ENCODE results near the gene GNAO1. TPM values are rescaled to one million over a fixed set of nuclear protein-coding genes. Genes with fewer than 3 reads are reported as not detected.
"Not testable (repeated sequence)": the region's sequence is repeated elsewhere in the genome, so short reads cannot be mapped to it uniquely, and the experiment has no call there.

The GNAO1 gene
- polyA plus RNA-seq, 4 donors, result 0.81 to 8.2 (median 3.2) TPM

GRCh38 chr16:56382459-56382858 is 191.2 kb downstream of the GNAO1 start:
- Histone ChIP-seq H3K9me3 (ENCODE audit: control insufficient read depth in 2 of 2, insufficient read depth in 1 of 2, low read depth in 1 of 2, low read length in 1 of 2) (peaks cover 0 to 23% of the 10 kb centered on the region in 2 donors), H3K27me3 (ENCODE audit: control insufficient read depth in 3 of 3, insufficient read depth in 3 of 3, low read length in 3 of 3) (no peaks in the 10 kb centered on the region), H3K27ac (ENCODE audit: low read depth in 1 of 3, low read length in 2 of 3) (no peak overlapping the region), H3K4me1 (ENCODE audit: control insufficient read depth in 3 of 3, insufficient read depth in 2 of 3, low read depth in 1 of 3, low read length in 2 of 3) (no peaks in the 10 kb centered on the region), H3K4me3 (ENCODE audit: low read depth in 1 of 3, low read length in 3 of 3) (no peak overlapping the region), H3K36me3 (ENCODE audit: control insufficient read depth in 3 of 3, insufficient read depth in 2 of 3, low read depth in 1 of 3, low read length in 3 of 3) (peaks cover 17 to 45% (median 43%) of the 10 kb centered on the region in 3 donors)
- FAIRE-seq, result no peak
- no peak for DNase-seq
- WGBS, 3 donors, result 97 to 100% (median 99%) methylated on average over 4 of the region's 4 CpGs

GRCh38 chr16:56382901-56383355 is 191.6 kb downstream of the GNAO1 start:
- FAIRE-seq (no peak), DNase-seq (no peak)
- Histone ChIP-seq H3K4me3 (ENCODE audit: low read depth in 1 of 3, low read length in 3 of 3) (no peak overlapping the region), H3K27me3 (ENCODE audit: control insufficient read depth in 3 of 3, insufficient read depth in 3 of 3, low read length in 3 of 3) (no peaks in the 10 kb centered on the region), H3K36me3 (ENCODE audit: control insufficient read depth in 3 of 3, insufficient read depth in 2 of 3, low read depth in 1 of 3, low read length in 3 of 3) (peaks cover 17 to 47% (median 45%) of the 10 kb centered on the region in 3 donors), H3K27ac (ENCODE audit: low read depth in 1 of 3, low read length in 2 of 3) (no peak overlapping the region), H3K4me1 (ENCODE audit: control insufficient read depth in 3 of 3, insufficient read depth in 2 of 3, low read depth in 1 of 3, low read length in 2 of 3) (no peaks in the 10 kb centered on the region), H3K9me3 (ENCODE audit: control insufficient read depth in 2 of 2, insufficient read depth in 1 of 2, low read depth in 1 of 2, low read length in 1 of 2) (peaks cover 0 to 23% of the 10 kb centered on the region in 2 donors)
- 88 to 93% (median 88%) methylated on average over 5 of the region's 5 CpGs for WGBS, 3 donors

- DNase-seq, result no peak
- no peak for FAIRE-seq
- Histone ChIP-seq H3K36me3 (ENCODE audit: control insufficient read depth in 3 of 3, insufficient read depth in 2 of 3, low read depth in 1 of 3, low read length in 3 of 3) (peaks cover 19 to 53% (median 47%) of the 10 kb centered on the region in 3 donors), H3K27me3 (ENCODE audit: control insufficient read depth in 3 of 3, insufficient read depth in 3 of 3, low read length in 3 of 3) (no peaks in the 10 kb centered on the region), H3K4me1 (ENCODE audit: control insufficient read depth in 3 of 3, insufficient read depth in 2 of 3, low read depth in 1 of 3, low read length in 2 of 3) (no peaks in the 10 kb centered on the region), H3K9me3 (ENCODE audit: control insufficient read depth in 2 of 2, insufficient read depth in 1 of 2, low read depth in 1 of 2, low read length in 1 of 2) (peaks cover 0 to 20% of the 10 kb centered on the region in 2 donors), H3K4me3 (ENCODE audit: low read depth in 1 of 3, low read length in 3 of 3) (no peak overlapping the region), H3K27ac (ENCODE audit: low read depth in 1 of 3, low read length in 2 of 3) (no peak overlapping the region)
- 92 to 95% (median 93%) methylated on average over 4 of the region's 4 CpGs for WGBS, 3 donors
Observed at GRCh38 chr16:56384074-56384721, 192.9 kb downstream of the GNAO1 start.

- H3K27ac ChIP-seq (ENCODE audit: low read depth in 1 of 3, low read length in 2 of 3), result no peak overlapping the region
- H3K27me3 ChIP-seq (ENCODE audit: control insufficient read depth in 3 of 3, insufficient read depth in 3 of 3, low read length in 3 of 3), result no peaks in the 10 kb centered on the region
- peaks cover 14 to 50% (median 43%) of the 10 kb centered on the region in 3 donors for H3K36me3 ChIP-seq (ENCODE audit: control insufficient read depth in 3 of 3, insufficient read depth in 2 of 3, low read depth in 1 of 3, low read length in 3 of 3)
- FAIRE-seq (no peak), DNase-seq (no peak)
- H3K9me3 ChIP-seq (ENCODE audit: control insufficient read depth in 2 of 2, insufficient read depth in 1 of 2, low read depth in 1 of 2, low read length in 1 of 2), result peaks cover 0 to 2% of the 10 kb centered on the region in 2 donors
- H3K4me1 ChIP-seq (ENCODE audit: control insufficient read depth in 3 of 3, insufficient read depth in 2 of 3, low read depth in 1 of 3, low read length in 2 of 3), result no peaks in the 10 kb centered on the region
- H3K4me3 ChIP-seq (ENCODE audit: low read depth in 1 of 3, low read length in 3 of 3), result no peak overlapping the region
- WGBS, 3 donors, result 85 to 97% (median 94%) methylated on average over 3 of the region's 3 CpGs
Observed at GRCh38 chr16:56387396-56387795, 196.1 kb downstream of the GNAO1 start.

GRCh38 chr16:56388209-56388608 is 196.9 kb downstream of the GNAO1 start:
- H3K4me3 ChIP-seq (ENCODE audit: low read depth in 1 of 3, low read length in 3 of 3), result no peak overlapping the region
- no peaks in the 10 kb centered on the region for H3K27me3 ChIP-seq (ENCODE audit: control insufficient read depth in 3 of 3, insufficient read depth in 3 of 3, low read length in 3 of 3)
- no peak for FAIRE-seq
- H3K4me1 ChIP-seq (ENCODE audit: control insufficient read depth in 3 of 3, insufficient read depth in 2 of 3, low read depth in 1 of 3, low read length in 2 of 3), result no peaks in the 10 kb centered on the region
- peaks cover 0 to 2% of the 10 kb centered on the region in 2 donors for H3K9me3 ChIP-seq (ENCODE audit: control insufficient read depth in 2 of 2, insufficient read depth in 1 of 2, low read depth in 1 of 2, low read length in 1 of 2)
- H3K27ac ChIP-seq (ENCODE audit: low read depth in 1 of 3, low read length in 2 of 3), result no peak overlapping the region
- no peak for DNase-seq
- H3K36me3 ChIP-seq (ENCODE audit: control insufficient read depth in 3 of 3, insufficient read depth in 2 of 3, low read depth in 1 of 3, low read length in 3 of 3), result peaks cover 11 to 48% (median 40%) of the 10 kb centered on the region in 3 donors

- Histone ChIP-seq H3K9me3 (ENCODE audit: control insufficient read depth in 2 of 2, insufficient read depth in 1 of 2, low read depth in 1 of 2, low read length in 1 of 2) (peaks cover 0 to 2% of the 10 kb centered on the region in 2 donors), H3K4me3 (ENCODE audit: low read depth in 1 of 3, low read length in 3 of 3) (no peak overlapping the region), H3K4me1 (ENCODE audit: control insufficient read depth in 3 of 3, insufficient read depth in 2 of 3, low read depth in 1 of 3, low read length in 2 of 3) (no peaks in the 10 kb centered on the region), H3K27me3 (ENCODE audit: control insufficient read depth in 3 of 3, insufficient read depth in 3 of 3, low read length in 3 of 3) (no peaks in the 10 kb centered on the region), H3K36me3 (ENCODE audit: control insufficient read depth in 3 of 3, insufficient read depth in 2 of 3, low read depth in 1 of 3, low read length in 3 of 3) (peaks cover 7 to 36% (median 33%) of the 10 kb centered on the region in 3 donors), H3K27ac (ENCODE audit: low read depth in 1 of 3, low read length in 2 of 3) (no peak overlapping the region)
- no peak for DNase-seq
- WGBS, 3 donors, result 90 to 98% (median 96%) methylated on average over 3 of the region's 3 CpGs
- FAIRE-seq, result no peak
Observed at GRCh38 chr16:56389554-56389953, 198.3 kb downstream of the GNAO1 start.

GRCh38 chr16:56396724-56397123 is 205.4 kb downstream of the GNAO1 start:
- H3K27me3 ChIP-seq (ENCODE audit: control insufficient read depth in 3 of 3, insufficient read depth in 3 of 3, low read length in 3 of 3); H3K4me3 ChIP-seq (ENCODE audit: low read depth in 1 of 3, low read length in 3 of 3); H3K9me3 ChIP-seq (ENCODE audit: control insufficient read depth in 2 of 2, insufficient read depth in 1 of 2, low read depth in 1 of 2, low read length in 1 of 2); H3K27ac ChIP-seq (ENCODE audit: low read depth in 1 of 3, low read length in 2 of 3); DNase-seq; FAIRE-seq; H3K4me1 ChIP-seq (ENCODE audit: control insufficient read depth in 3 of 3, insufficient read depth in 2 of 3, low read depth in 1 of 3, low read length in 2 of 3); H3K36me3 ChIP-seq (ENCODE audit: control insufficient read depth in 3 of 3, insufficient read depth in 2 of 3, low read depth in 1 of 3, low read length in 3 of 3): not testable (repeated sequence)
- 83 to 95% (median 93%) methylated on average over 3 of the region's 3 CpGs for WGBS, 3 donors

GRCh38 chr16:56399047-56399446 is 207.8 kb downstream of the GNAO1 start:
- DNase-seq (no peak), FAIRE-seq (no peak)
- no peaks in the 10 kb centered on the region for H3K27me3 ChIP-seq (ENCODE audit: control insufficient read depth in 3 of 3, insufficient read depth in 3 of 3, low read length in 3 of 3)
- H3K4me1 ChIP-seq (ENCODE audit: control insufficient read depth in 3 of 3, insufficient read depth in 2 of 3, low read depth in 1 of 3, low read length in 2 of 3), result no peaks in the 10 kb centered on the region
- peaks cover 10 to 19% (median 18%) of the 10 kb centered on the region in 3 donors for H3K36me3 ChIP-seq (ENCODE audit: control insufficient read depth in 3 of 3, insufficient read depth in 2 of 3, low read depth in 1 of 3, low read length in 3 of 3)
- 77 to 86% (median 84%) methylated on average over 2 of the region's 2 CpGs for WGBS, 3 donors
- no peak overlapping the region for H3K4me3 ChIP-seq (ENCODE audit: low read depth in 1 of 3, low read length in 3 of 3)
- H3K9me3 ChIP-seq (ENCODE audit: control insufficient read depth in 2 of 2, insufficient read depth in 1 of 2, low read depth in 1 of 2, low read length in 1 of 2), result no peaks in the 10 kb centered on the region
- no peak overlapping the region for H3K27ac ChIP-seq (ENCODE audit: low read depth in 1 of 3, low read length in 2 of 3)

GRCh38 chr16:56399486-56399885 is 208.2 kb downstream of the GNAO1 start:
- 90 to 91% (median 90%) methylated on average over 2 of the region's 2 CpGs for WGBS, 3 donors
- no peak overlapping the region for H3K27ac ChIP-seq (ENCODE audit: low read depth in 1 of 3, low read length in 2 of 3)
- FAIRE-seq (no peak), DNase-seq (no peak)
- no peak overlapping the region for H3K4me3 ChIP-seq (ENCODE audit: low read depth in 1 of 3, low read length in 3 of 3)
- H3K9me3 ChIP-seq (ENCODE audit: control insufficient read depth in 2 of 2, insufficient read depth in 1 of 2, low read depth in 1 of 2, low read length in 1 of 2), result no peaks in the 10 kb centered on the region
- H3K27me3 ChIP-seq (ENCODE audit: control insufficient read depth in 3 of 3, insufficient read depth in 3 of 3, low read length in 3 of 3), result no peaks in the 10 kb centered on the region
- no peaks in the 10 kb centered on the region for H3K4me1 ChIP-seq (ENCODE audit: control insufficient read depth in 3 of 3, insufficient read depth in 2 of 3, low read depth in 1 of 3, low read length in 2 of 3)
- H3K36me3 ChIP-seq (ENCODE audit: control insufficient read depth in 3 of 3, insufficient read depth in 2 of 3, low read depth in 1 of 3, low read length in 3 of 3), result peaks cover 11 to 21% (median 20%) of the 10 kb centered on the region in 3 donors
